Mesenchymal stem cell (in vitro differentiated cells and primary cell): ENCODE results near the gene SLC39A3.

ENCODE experiments used
- DNase-seq: peaks from one replicate; pipeline ENCODE4 v3.0.0-alpha.2; 2013
- H2AFZ ChIP-seq: one replicate; pipeline ENCODE4 v1.6.1; 2013; ENCODE audit warnings: low read depth, mild to moderate bottlenecking, control low read depth, inconsistent platforms, low read length, moderate library complexity
- H2AK5ac ChIP-seq: 2 replicates; pipeline ENCODE4 v1.6.1; 2013; ENCODE audit warnings: low read length, moderate library complexity, mild to moderate bottlenecking, inconsistent platforms; ENCODE audit not compliant: severe bottlenecking
- H2BK120ac ChIP-seq: one replicate; pipeline ENCODE4 v1.6.1; 2013; ENCODE audit warnings: low read depth, mild to moderate bottlenecking, inconsistent platforms, low read length, moderate library complexity
- H2BK12ac ChIP-seq, 2 experiments: one replicate each; pipeline ENCODE4 v1.6.1; 2013; ENCODE audit warnings: inconsistent platforms in 2 of 2, low read length in 2 of 2, mild to moderate bottlenecking in 2 of 2, moderate library complexity in 2 of 2, control low read depth in 1 of 2
- H2BK15ac ChIP-seq: one replicate; pipeline ENCODE4 v1.6.1; 2013; ENCODE audit warnings: mild to moderate bottlenecking, low read depth, inconsistent platforms; ENCODE audit not compliant: poor library complexity, severe bottlenecking
- H2BK5ac ChIP-seq: 2 replicates; pipeline ENCODE4 v1.6.1; 2013; ENCODE audit warnings: low read depth, mild to moderate bottlenecking, low read length, control low read depth, inconsistent platforms; ENCODE audit not compliant: poor library complexity, severe bottlenecking
- H3K14ac ChIP-seq, 2 experiments: one replicate each; pipeline ENCODE4 v1.6.1; 2013; ENCODE audit warnings: inconsistent platforms in 2 of 2, low read length in 2 of 2, control low read depth in 1 of 2, mild to moderate bottlenecking in 1 of 2, moderate library complexity in 1 of 2
- H3K18ac ChIP-seq, 2 experiments: one replicate each; pipeline ENCODE4 v1.6.1; 2013; ENCODE audit warnings: inconsistent platforms in 2 of 2, low read length in 2 of 2, control low read depth in 1 of 2, low read depth in 1 of 2, mild to moderate bottlenecking in 1 of 2
- H3K23ac ChIP-seq, 2 experiments: one replicate each; pipeline ENCODE4 v1.6.1; 2013; ENCODE audit warnings: inconsistent platforms in 2 of 2, low read length in 2 of 2, mild to moderate bottlenecking in 2 of 2, moderate library complexity in 2 of 2, control low read depth in 1 of 2
- H3K27ac ChIP-seq: 2 replicates; pipeline ENCODE4 v1.5.1; 2013; ENCODE audit warnings: mild to moderate bottlenecking, moderate library complexity, low read length, control low read depth, inconsistent platforms; ENCODE audit not compliant: poor library complexity, severe bottlenecking
- H3K27me3 ChIP-seq, 2 experiments: 2 replicates each; pipeline versions ENCODE4 v1.6.1 to v1.7.0; 2013; ENCODE audit warnings: low read length in 2 of 2, mild to moderate bottlenecking in 2 of 2, moderate library complexity in 2 of 2, control low read depth in 1 of 2, inconsistent platforms in 1 of 2; ENCODE audit not compliant: control insufficient read depth in 1 of 2, insufficient read depth in 1 of 2
- H3K36me3 ChIP-seq, 2 experiments: 2 replicates each; pipeline versions ENCODE4 v1.6.1 to v1.7.0; 2013; ENCODE audit warnings: low read length in 2 of 2, control low read depth in 1 of 2, inconsistent platforms in 1 of 2, low read depth in 1 of 2, mild to moderate bottlenecking in 1 of 2; ENCODE audit not compliant: insufficient read depth in 2 of 2, control insufficient read depth in 1 of 2
- H3K4ac ChIP-seq, 2 experiments: one replicate each; pipeline ENCODE4 v1.6.1; 2013; ENCODE audit warnings: inconsistent platforms in 2 of 2, low read length in 2 of 2, mild to moderate bottlenecking in 2 of 2, moderate library complexity in 2 of 2, control low read depth in 1 of 2, low read depth in 1 of 2
- H3K4me1 ChIP-seq: 2 replicates; pipeline ENCODE4 v1.6.1; 2013; ENCODE audit warnings: low read depth, low read length, control low read depth; ENCODE audit not compliant: control insufficient read depth, insufficient read depth
- H3K4me2 ChIP-seq: 2 replicates; pipeline ENCODE4 v1.6.1; 2013; ENCODE audit warnings: low read length, mild to moderate bottlenecking, inconsistent platforms; ENCODE audit not compliant: poor library complexity, severe bottlenecking
- H3K4me3 ChIP-seq, 2 experiments: 2 replicates each; pipeline versions ENCODE4 v1.5.1 to v1.7.0; 2013; ENCODE audit warnings: low read length in 2 of 2, mild to moderate bottlenecking in 2 of 2, control low read depth in 1 of 2, low read depth in 1 of 2; ENCODE audit not compliant: insufficient read depth in 1 of 2
- H3K79me1 ChIP-seq: replicated peaks from 2 replicates; pipeline ENCODE4 v1.6.1; 2013; ENCODE audit warnings: mild to moderate bottlenecking, control low read depth, low read length, inconsistent platforms; ENCODE audit not compliant: poor library complexity, severe bottlenecking
- H3K9ac ChIP-seq: 2 replicates; pipeline ENCODE4 v1.7.0; 2013; ENCODE audit warnings: mild to moderate bottlenecking, low read length, moderate library complexity
- H3K9me3 ChIP-seq: 2 replicates; pipeline ENCODE4 v1.7.0; 2013; ENCODE audit warnings: mild to moderate bottlenecking, low read length; ENCODE audit not compliant: control insufficient read depth
- H4K8ac ChIP-seq: one replicate; pipeline ENCODE4 v1.6.1; 2013; ENCODE audit warnings: inconsistent platforms, mild to moderate bottlenecking, low read length, moderate library complexity
- H4K91ac ChIP-seq: one replicate; pipeline ENCODE4 v1.6.1; 2013; ENCODE audit warnings: mild to moderate bottlenecking, low read length, inconsistent platforms
- WGBS: methylation state at CpG from one replicate; pipeline ENCODE4 v1.1.7; 2013; ENCODE audit warnings: mixed read lengths; 5-methylcytosine and 5-hydroxymethylcytosine counted together

The SLC39A3 gene

DNA sequence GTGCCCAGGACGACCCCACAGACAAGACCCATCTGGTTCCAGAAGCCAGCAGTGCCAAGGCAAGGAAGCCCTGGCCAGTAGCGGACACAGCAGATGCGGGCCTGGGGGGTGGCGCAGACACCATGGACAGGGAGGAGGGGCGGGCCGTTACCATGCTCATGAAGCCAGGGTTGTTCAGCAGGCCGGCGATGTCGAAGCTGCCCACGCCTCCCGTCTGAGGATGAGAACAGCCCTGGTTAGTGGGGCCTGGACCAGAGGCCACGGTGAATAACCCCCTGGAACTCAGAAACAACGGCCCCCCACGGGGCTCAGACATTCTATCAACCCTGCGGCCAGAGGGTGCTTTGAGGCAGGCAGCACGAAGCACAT is 21.5 kb upstream of the SLC39A3 start:
- Histone ChIP-seq H2AFZ (no peak overlapping the region), H3K79me1 (peaks cover 60% of the 10 kb centered on the region)
- no peak for DNase-seq

DNA sequence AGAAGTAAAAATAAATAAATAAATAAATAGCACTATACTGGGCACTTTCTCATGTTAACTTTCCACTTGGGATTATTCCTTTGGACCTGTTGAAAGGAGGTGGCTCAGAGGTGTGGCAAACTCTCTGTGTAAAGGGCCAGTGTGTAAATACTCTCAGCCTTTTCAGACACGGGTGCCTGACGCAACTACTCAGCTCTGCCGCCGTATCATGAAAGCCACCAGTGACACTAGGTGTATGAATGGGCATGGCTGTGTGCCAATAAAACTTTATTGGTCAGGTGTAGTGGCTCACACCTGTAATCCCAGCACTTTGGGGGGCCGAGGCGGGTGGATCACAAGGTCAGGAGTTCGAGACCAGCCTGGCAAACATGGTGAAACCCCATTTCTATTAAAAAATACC is 20.1 kb upstream of the SLC39A3 start:
- Histone ChIP-seq H4K8ac (no peak overlapping the region), H3K9ac (no peak overlapping the region), H3K36me3 (peaks cover 81 to 93% of the 10 kb centered on the region in 2 experiments), H3K79me1 (peaks cover 53% of the 10 kb centered on the region), H4K91ac (no peak overlapping the region), H3K14ac (no peak overlapping the region), H3K18ac (no peak overlapping the region), H3K9me3 (no peaks in the 10 kb centered on the region), H3K4me3 (no peak overlapping the region), H3K4me1 (no peaks in the 10 kb centered on the region), H3K27ac (no peak overlapping the region), H3K4me2 (no peak overlapping the region), H2BK120ac (no peak overlapping the region), H2AFZ (no peak overlapping the region), H2AK5ac (no peak overlapping the region), H2BK15ac (no peak overlapping the region), H3K27me3 (no peaks in the 10 kb centered on the region), H3K4ac (no peak overlapping the region), H2BK12ac (no peak overlapping the region), H3K23ac (no peak overlapping the region), H2BK5ac (no peak overlapping the region)
- 94% methylated on average over 7 of the region's 7 CpGs for WGBS
- DNase-seq: no peak

More for the DNA sequence above, 21.5 kb upstream of the SLC39A3 start:
- Histone ChIP-seq H3K36me3 (peaks cover 82 to 93% of the 10 kb centered on the region in 2 experiments), H3K27ac (no peak overlapping the region), H3K4me1 (no peaks in the 10 kb centered on the region), H3K9ac (no peak overlapping the region), H2BK15ac (no peak overlapping the region), H3K4me2 (no peak overlapping the region), H3K4me3 (no peak overlapping the region), H3K27me3 (no peaks in the 10 kb centered on the region), H4K91ac (no peak overlapping the region), H3K23ac (no peak overlapping the region), H4K8ac (no peak overlapping the region), H2AK5ac (no peak overlapping the region), H3K4ac (no peak overlapping the region), H2BK120ac (no peak overlapping the region), H2BK12ac (no peak overlapping the region), H3K14ac (peak overlapping the region in 1 of 2 experiments; percentile 3), H2BK5ac (no peak overlapping the region), H3K9me3 (no peaks in the 10 kb centered on the region), H3K18ac (no peak overlapping the region)
- 95% methylated on average over 16 of the region's 16 CpGs for WGBS

DNA sequence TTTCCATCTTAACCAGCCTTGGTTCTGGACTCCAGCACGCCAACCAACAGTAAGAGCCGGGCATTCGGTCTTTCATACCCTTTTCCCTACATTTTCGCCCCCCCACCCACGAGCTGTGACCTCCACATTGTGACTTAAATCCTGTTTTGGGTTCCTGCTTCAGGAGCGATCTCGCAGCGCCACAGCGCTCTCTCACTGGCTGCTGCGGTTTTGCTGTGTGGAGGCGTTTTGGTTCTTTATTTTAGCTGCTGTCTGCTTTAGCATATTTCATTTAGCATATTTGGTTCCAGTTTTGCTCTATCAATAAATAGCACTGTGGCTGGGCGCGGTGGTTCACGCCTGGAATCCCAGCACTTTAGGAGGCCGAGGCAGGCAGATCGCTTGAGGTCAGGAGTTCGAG is 19.5 kb upstream of the SLC39A3 start:
- no peak overlapping the region for H4K8ac ChIP-seq
- H2BK5ac ChIP-seq: no peak overlapping the region
- WGBS: 98% methylated on average over 17 of the region's 17 CpGs
- no peak overlapping the region for H2AFZ ChIP-seq
- H3K27ac ChIP-seq: no peak overlapping the region
- no peak overlapping the region for H3K4ac ChIP-seq
- H3K14ac ChIP-seq: no peak overlapping the region
- H3K27me3 ChIP-seq: no peaks in the 10 kb centered on the region
- H3K36me3 ChIP-seq: peaks cover 83 to 93% of the 10 kb centered on the region in 2 experiments
- H3K9me3 ChIP-seq: no peaks in the 10 kb centered on the region
- no peak overlapping the region for H3K23ac ChIP-seq
- H3K4me3 ChIP-seq: no peak overlapping the region
- no peak overlapping the region for H2BK12ac ChIP-seq
- no peak overlapping the region for H2BK15ac ChIP-seq
- no peaks in the 10 kb centered on the region for H3K4me1 ChIP-seq
- H2AK5ac ChIP-seq: no peak overlapping the region
- H3K79me1 ChIP-seq: peaks cover 49% of the 10 kb centered on the region
- no peak overlapping the region for H3K9ac ChIP-seq
- H3K4me2 ChIP-seq: no peak overlapping the region
- H3K18ac ChIP-seq: no peak overlapping the region
- no peak overlapping the region for H2BK120ac ChIP-seq
- DNase-seq: no peak
- no peak overlapping the region for H4K91ac ChIP-seq

DNA sequence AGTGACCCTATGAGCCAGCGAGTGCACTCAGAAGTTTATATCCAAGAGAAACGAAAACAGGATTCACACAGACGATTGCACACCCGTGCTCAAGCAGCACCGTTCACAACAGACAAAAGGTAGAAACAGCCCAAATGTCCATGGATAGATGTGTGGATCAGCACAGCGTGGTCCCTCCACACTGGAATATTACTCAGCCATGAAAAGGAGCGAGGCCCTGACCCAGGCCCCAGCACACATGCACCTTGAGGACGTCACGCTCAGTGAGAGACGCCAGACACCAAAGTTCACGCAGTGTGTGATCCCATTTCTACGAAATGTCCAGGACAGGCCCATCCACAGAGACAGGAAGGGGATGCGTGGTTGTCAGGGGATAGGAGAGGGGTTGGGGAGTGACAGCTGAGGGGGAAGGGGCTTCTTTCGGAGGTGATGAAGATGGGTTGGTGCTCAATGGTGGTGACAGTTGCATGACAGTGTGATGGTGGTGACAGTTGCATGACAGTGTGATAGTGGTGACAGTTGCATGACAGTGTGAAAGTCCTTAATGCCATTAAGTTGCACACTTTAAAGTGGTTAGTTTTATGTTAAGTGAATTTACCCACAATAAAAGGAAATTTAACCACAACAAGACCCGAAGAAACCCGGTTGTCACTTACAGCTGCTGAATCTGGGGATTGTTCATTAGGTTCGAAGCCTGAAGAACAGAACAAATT is 18.9 kb upstream of the SLC39A3 start:
- no peak overlapping the region for H2BK5ac ChIP-seq
- no peak overlapping the region for H3K18ac ChIP-seq
- H3K79me1 ChIP-seq: peaks cover 47% of the 10 kb centered on the region
- no peak overlapping the region for H3K27ac ChIP-seq
- H3K4me3 ChIP-seq: no peak overlapping the region
- H4K8ac ChIP-seq: no peak overlapping the region
- peaks cover 83 to 94% of the 10 kb centered on the region in 2 experiments for H3K36me3 ChIP-seq
- H3K4me2 ChIP-seq: no peak overlapping the region
- no peak overlapping the region for H3K14ac ChIP-seq
- H3K9ac ChIP-seq: no peak overlapping the region
- no peak overlapping the region for H2BK15ac ChIP-seq
- no peak overlapping the region for H2AFZ ChIP-seq
- no peaks in the 10 kb centered on the region for H3K27me3 ChIP-seq
- no peaks in the 10 kb centered on the region for H3K9me3 ChIP-seq
- H3K23ac ChIP-seq: no peak overlapping the region
- H2BK12ac ChIP-seq: no peak overlapping the region
- no peak overlapping the region for H3K4ac ChIP-seq
- H4K91ac ChIP-seq: no peak overlapping the region
- H3K4me1 ChIP-seq: no peaks in the 10 kb centered on the region
- H2BK120ac ChIP-seq: no peak overlapping the region
- H2AK5ac ChIP-seq: no peak overlapping the region
- DNase-seq: no peak
- WGBS: 97% methylated on average over 17 of the region's 17 CpGs
